HG03442 (cell line): ENCODE data around the gene ZNF746.

Experiments
- ATAC-seq: cut with Tn5 transposase; IDR thresholded peaks from one replicate; pipeline ENCODE4 v1.9.1; 2021; ENCODE audit warnings: mild to moderate bottlenecking, moderate library complexity; ENCODE audit not compliant: unreplicated experiment

ZNF746 gene

DNA sequence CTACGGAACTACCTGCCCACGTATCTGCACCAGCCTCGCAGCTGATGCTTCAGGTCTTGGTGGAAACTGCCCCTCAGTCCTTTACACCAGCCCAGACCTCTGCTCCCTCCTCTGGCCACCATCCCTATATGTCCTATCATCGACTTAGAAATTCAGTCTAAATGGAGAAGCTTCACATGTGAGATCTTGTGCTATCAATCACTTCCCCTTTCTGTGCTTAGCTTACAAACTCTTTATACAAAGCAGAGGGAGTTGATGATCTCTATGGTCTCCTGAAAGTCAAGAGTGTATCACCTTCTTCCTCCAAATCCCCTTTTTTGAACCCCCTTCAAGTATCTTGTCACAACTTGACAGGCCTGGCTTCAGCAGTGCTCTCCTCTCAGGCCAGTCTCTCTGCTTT, 67.4 kb downstream of the ZNF746 start:
- ATAC-seq: no peak

DNA sequence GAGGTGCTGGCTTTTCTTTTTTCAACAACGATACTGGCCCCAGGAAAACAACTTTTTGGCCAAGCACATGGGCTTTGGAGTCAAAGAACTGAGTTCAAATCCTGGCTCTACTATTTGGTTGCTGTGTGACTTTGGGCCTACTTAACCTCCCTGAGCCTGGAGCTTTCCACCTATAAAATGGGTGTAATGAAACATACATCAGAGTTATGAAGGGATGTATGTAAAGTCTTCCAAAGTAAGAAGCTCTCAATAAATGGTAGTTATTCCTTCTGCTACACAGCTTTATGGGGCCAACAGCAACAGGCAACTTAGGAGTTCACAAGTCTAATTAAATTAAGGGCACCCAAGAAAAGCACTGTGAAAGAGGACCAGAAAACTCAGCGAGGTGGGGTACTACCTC, 69.7 kb downstream of the ZNF746 start:
- no peak for ATAC-seq

DNA sequence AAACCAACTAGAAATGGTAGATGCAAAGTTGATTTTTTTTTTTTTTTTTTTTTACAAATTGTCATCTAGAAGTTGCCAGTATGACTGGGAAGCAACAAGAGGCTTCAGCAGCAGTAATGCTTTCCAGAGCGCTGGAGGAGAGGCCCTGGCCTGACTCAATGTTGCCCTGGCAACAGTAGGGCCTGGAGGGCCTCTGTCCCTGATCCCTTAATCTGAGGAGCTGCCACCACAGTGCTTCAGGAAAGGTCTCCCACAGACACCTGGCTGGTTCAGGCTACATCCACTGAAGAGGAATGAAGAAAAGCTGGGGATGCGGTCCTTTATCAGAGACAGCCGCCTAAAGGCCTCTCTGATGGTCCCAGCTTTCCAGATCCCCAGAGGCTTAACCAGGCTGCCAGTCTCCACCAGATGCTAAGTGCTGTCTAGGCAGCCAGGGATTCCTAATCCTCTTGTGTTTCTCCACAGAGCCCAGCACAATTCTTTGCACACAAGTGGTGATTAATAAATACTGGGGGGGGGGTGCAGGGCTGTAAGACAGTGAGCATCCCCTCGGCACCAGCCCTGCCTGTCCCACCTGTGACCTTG, 70.4 kb downstream of the ZNF746 start:
- no peak for ATAC-seq

DNA sequence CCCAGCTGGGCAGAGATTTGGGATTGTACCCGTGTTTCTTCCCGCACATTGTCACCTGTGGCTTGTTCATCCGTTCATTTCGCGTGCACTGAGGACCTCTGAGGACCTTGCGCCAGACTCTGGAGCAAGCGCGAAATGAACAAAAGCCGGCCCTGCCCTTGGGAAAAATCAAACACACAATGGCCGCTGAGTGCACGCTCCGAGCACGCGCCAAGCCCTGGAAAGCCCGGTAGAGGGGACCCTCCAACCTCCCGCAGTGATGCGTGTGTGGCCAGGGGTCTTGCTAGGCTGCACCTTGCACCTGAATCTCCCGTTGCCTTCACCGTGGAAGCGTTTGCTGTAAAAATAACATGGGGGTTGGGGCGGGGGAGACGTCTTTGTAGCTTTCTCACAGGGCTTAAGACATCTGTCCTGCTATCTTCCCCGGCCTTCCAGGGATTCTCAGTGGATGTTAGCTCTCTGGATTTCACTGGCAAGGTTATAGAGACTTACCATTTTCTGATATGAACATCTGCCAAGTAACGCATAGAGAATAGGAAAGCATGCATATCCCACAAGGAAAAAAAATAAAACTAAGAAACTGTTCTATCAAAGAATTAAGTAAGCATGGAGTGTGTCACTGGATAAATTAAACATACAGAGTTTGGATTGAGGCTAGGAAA, 74.0 kb downstream of the ZNF746 start:
- ATAC-seq: no peak

DNA sequence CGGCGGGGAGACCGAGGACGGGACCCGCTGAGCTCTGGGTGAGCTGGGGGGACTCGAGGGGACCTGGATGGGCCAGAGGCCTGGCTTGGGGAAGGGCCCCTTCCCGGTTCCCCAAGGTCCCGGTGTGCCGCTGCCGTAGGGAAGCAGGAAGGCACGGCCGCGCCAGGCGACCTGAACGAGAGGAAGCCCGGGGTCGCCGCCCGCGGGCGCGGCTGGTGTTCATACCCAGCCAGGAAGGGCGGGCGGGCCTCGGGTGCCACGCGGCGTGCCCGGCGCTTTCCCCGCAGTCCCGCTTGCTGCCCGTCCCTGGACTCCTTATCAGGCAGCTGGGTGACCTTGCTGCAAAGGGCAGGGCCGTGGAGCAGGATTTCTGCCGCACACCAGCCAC, 74.7 kb downstream of the ZNF746 start:
- ATAC-seq: no peak
